HepG2 (cell line): Measurements from ENCODE around the gene IQGAP3.

ENCODE experiments used
- ASH2L ChIP-seq: fragments of 300-600, 200-600 bp; sonication (generic); IDR thresholded peaks from 2 replicates; pipeline ENCODE4 v1.7.0; 2017; ENCODE audit warnings: low read depth, mild to moderate bottlenecking, moderate library complexity, mixed read lengths, low read length; ENCODE audit not compliant: insufficient read length
- CHD2 ChIP-seq: IDR thresholded peaks from 2 replicates; pipeline ENCODE4 v1.6.1; 2011; ENCODE audit warnings: low read depth, low read length, improper control_type of control experiment
- CREB1 ChIP-seq, 2 experiments: fragments of 450-650 bp in 1 of 2; IDR thresholded peaks; 2 replicates each; pipeline ENCODE4 v1.6.1; 2016 to 2017; ENCODE audit warnings: control low read depth in 1 of 2, mild to moderate bottlenecking in 1 of 2, missing compliant biosample characterization in 1 of 2, missing genetic modification characterization in 1 of 2
- CTCF ChIP-seq: sonication (generic); formaldehyde crosslinking; IDR thresholded peaks from 2 replicates; pipeline ENCODE4 v1.5.0; 2020; ENCODE audit warnings: mild to moderate bottlenecking, missing genetic modification reagents, moderate library complexity
- NPAS2 ChIP-seq: sonication (generic); formaldehyde crosslinking; IDR thresholded peaks from 2 replicates; pipeline ENCODE4 v1.8.0; 2022; ENCODE audit warnings: mild to moderate bottlenecking, missing genetic modification reagents, borderline replicate concordance
- PHF8 ChIP-seq: sonication (generic); formaldehyde crosslinking; IDR thresholded peaks from 2 replicates; pipeline ENCODE4 v1.5.0; 2020; ENCODE audit warnings: missing genetic modification reagents
- RFXANK ChIP-seq: IDR thresholded peaks from 2 replicates; pipeline ENCODE4 v1.6.1; 2016
- TCF7L2 ChIP-seq: IDR thresholded peaks from 2 replicates; pipeline ENCODE4 v1.6.1; 2011; ENCODE audit warnings: mild to moderate bottlenecking, low read depth, low read length, moderate library complexity
- ZNF18 ChIP-seq: sonication (generic); formaldehyde crosslinking; IDR thresholded peaks from 2 replicates; pipeline ENCODE4 v1.8.0; 2022; ENCODE audit warnings: mild to moderate bottlenecking, missing genetic modification reagents; ENCODE audit not compliant: insufficient replicate concordance
- ZNF331 ChIP-seq: sonication (generic); formaldehyde crosslinking; IDR thresholded peaks from 2 replicates; pipeline ENCODE4 v1.4.0; 2020; ENCODE audit warnings: missing genetic modification reagents
- ZNF337 ChIP-seq: sonication (generic); formaldehyde crosslinking; IDR thresholded peaks from 2 replicates; pipeline ENCODE4 v1.5.1; 2020; ENCODE audit warnings: missing genetic modification reagents, low read depth, mild to moderate bottlenecking, borderline replicate concordance
- ZNF607 ChIP-seq: sonication (generic); formaldehyde crosslinking; IDR thresholded peaks from 2 replicates; pipeline ENCODE4 v1.5.1; 2020; ENCODE audit warnings: missing genetic modification reagents, mild to moderate bottlenecking, borderline replicate concordance

GRCh38 chr1:156483397-156483796 is 89.0 kb downstream of the IQGAP3 start:
- TF ChIP-seq RFXANK (CRISPR knock-in tag) (no peak), CTCF (CRISPR knock-in tag) (no peak), NPAS2 (no peak), ZNF607 (CRISPR knock-in tag) (no peak), ZNF337 (CRISPR knock-in tag) (no peak), ZNF18 (CRISPR knock-in tag) (no peak), CREB1 (IDR thresholded peaks at IDR 0.05) (no peak), CREB1 (CRISPR knock-in tag; IDR thresholded peaks at IDR 0.05) (no peak), ZNF331 (CRISPR knock-in tag) (no peak), PHF8 (CRISPR knock-in tag) (no peak), CHD2 (no peak), ASH2L (no peak), TCF7L2 (no peak)
